Measurements from ENCODE around the gene ALDH3A2.

GRCh38 chr17:19619705-19620325, 28.7 kb upstream of the ALDH3A2 start:
- TF ChIP-seq CTCF (IDR thresholded peaks at IDR 0.05; ENCODE audit: poor library complexity), result no peak
- no peak for TF ChIP-seq EZH2 (IDR thresholded peaks at IDR 0.05; ENCODE audit: borderline replicate concordance)

All from hepatocyte (in vitro differentiated cells).